SK-N-SH (cell line): ENCODE results near the gene AACS.

Source experiments
- CTCF ChIP-seq: fragments of 200-600 bp; sonication (generic); IDR thresholded peaks from 2 replicates; pipeline ENCODE4 v1.6.1; 2017; ENCODE audit warnings: antibody characterized with exemption, mild to moderate bottlenecking, moderate library complexity
- FOXM1 ChIP-seq: IDR thresholded peaks from 2 replicates; pipeline ENCODE4 v1.4.0; 2012; ENCODE audit warnings: low read depth, mild to moderate bottlenecking
- TEAD4 ChIP-seq: IDR thresholded peaks from 2 replicates; pipeline ENCODE4 v1.4.0; 2012; ENCODE audit warnings: mild to moderate bottlenecking, borderline replicate concordance; ENCODE audit not compliant: insufficient read depth
- YY1 ChIP-seq: IDR thresholded peaks from 2 replicates; pipeline ENCODE4 v1.4.0; 2012; ENCODE audit warnings: low read depth, mild to moderate bottlenecking

DNA sequence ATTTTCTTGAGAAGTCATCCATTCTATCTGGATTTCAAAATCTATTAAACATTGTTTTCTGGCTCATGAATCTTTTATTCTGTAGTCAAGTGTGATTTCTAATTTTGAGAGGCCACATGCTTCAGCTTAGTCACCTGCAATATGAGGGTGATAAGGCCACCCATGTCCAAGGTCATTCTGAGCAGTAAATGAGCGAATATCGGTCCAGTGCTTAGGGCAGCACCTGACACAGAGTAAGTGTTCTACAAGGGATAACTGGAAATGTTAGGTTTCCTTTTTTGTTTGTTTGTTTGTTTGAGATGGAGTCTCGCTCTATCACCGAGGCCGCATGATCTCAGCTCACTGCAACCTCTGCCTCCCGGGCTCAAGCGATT, 34.2 kb downstream of the AACS start:
- TF ChIP-seq TEAD4, result no peak
- TF ChIP-seq CTCF, result no peak
- TF ChIP-seq FOXM1, result no peak
- no peak for TF ChIP-seq YY1
